Measurements from ENCODE around the gene SPTY2D1.

Gene SPTY2D1

GRCh38 chr11:18611196-18611595 is 22.9 kb downstream of the SPTY2D1 start:
- Histone ChIP-seq H3K9me3 (ENCODE audit: insufficient read depth, low read length) (no peaks in the 10 kb centered on the region), H3K4me3 (ENCODE audit: insufficient read depth, low read length, poor library complexity, severe bottlenecking) (no peak overlapping the region), H3K9me2 (replicated peaks; ENCODE audit: insufficient read depth, low read length) (no peaks in the 10 kb centered on the region), H3K27ac (ENCODE audit: low read depth, low read length) (no peak overlapping the region), H3K9ac (ENCODE audit: low read length) (no peak overlapping the region), H2AFZ (ENCODE audit: low read depth, low read length, severe bottlenecking) (no peak overlapping the region), H3K27me3 (ENCODE audit: low read length) (no peaks in the 10 kb centered on the region), H3K4me2 (ENCODE audit: low read depth, low read length, poor library complexity, severe bottlenecking) (no peak overlapping the region), H4K20me1 (ENCODE audit: low read depth, low read length) (no peaks in the 10 kb centered on the region), H3K36me3 (ENCODE audit: low read length) (peaks cover 22% of the 10 kb centered on the region; the same call in 1 of the 2 replicates), H3F3A (ENCODE audit: insufficient read depth) (no peaks in the 10 kb centered on the region), H3K79me2 (ENCODE audit: insufficient read depth, low read length) (no peaks in the 10 kb centered on the region)
- TF ChIP-seq CTCF (IDR thresholded peaks at IDR 0.05; ENCODE audit: insufficient read depth, low read length, poor library complexity, severe bottlenecking), result no peak
- no peak for TF ChIP-seq EZH2phosphoT487 (conservative IDR thresholded peaks at IDR 0.05; ENCODE audit: low read length)

DNA sequence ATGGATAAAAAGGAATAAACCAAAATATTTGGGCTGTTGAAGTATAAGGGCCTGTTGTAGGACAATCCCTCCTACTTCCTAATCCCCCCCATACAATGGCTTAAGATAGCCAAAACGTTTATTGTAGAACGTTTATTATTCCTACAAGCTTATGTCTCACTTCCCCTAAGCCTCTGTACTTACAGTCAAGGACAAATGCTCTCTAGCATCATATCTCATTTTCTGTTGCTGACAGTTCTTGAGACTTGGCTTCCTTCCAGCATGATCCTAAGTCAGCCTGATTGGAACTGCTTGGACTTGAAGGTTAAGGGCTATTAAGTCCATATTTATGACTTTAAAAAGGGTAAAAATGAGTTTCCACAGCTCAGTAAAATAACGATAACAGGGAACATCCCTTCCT is 25.8 kb downstream of the SPTY2D1 start:
- Histone ChIP-seq H3K27ac (ENCODE audit: low read depth, low read length) (no peak overlapping the region), H3K4me3 (ENCODE audit: insufficient read depth, low read length, poor library complexity, severe bottlenecking) (no peak overlapping the region), H3K27me3 (ENCODE audit: low read length) (no peaks in the 10 kb centered on the region), H3K9me3 (ENCODE audit: insufficient read depth, low read length) (no peaks in the 10 kb centered on the region), H3K79me2 (ENCODE audit: insufficient read depth, low read length) (no peaks in the 10 kb centered on the region), H3K4me2 (ENCODE audit: low read depth, low read length, poor library complexity, severe bottlenecking) (no peak overlapping the region), H2AFZ (ENCODE audit: low read depth, low read length, severe bottlenecking) (no peak overlapping the region), H3F3A (ENCODE audit: insufficient read depth) (no peaks in the 10 kb centered on the region), H4K20me1 (ENCODE audit: low read depth, low read length) (no peaks in the 10 kb centered on the region), H3K9ac (ENCODE audit: low read length) (no peak overlapping the region), H3K36me3 (ENCODE audit: low read length) (peaks cover 17% of the 10 kb centered on the region; the same call in 1 of the 2 replicates), H3K9me2 (replicated peaks; ENCODE audit: insufficient read depth, low read length) (no peaks in the 10 kb centered on the region)
- TF ChIP-seq CTCF (IDR thresholded peaks at IDR 0.05; ENCODE audit: insufficient read depth, low read length, poor library complexity, severe bottlenecking) (no peak), EZH2phosphoT487 (conservative IDR thresholded peaks at IDR 0.05; ENCODE audit: low read length) (no peak)

- H3K9me3 ChIP-seq (ENCODE audit: insufficient read depth, low read length), result no peaks in the 10 kb centered on the region
- H2AFZ ChIP-seq (ENCODE audit: low read depth, low read length, severe bottlenecking), result no peak overlapping the region
- H3K4me3 ChIP-seq (ENCODE audit: insufficient read depth, low read length, poor library complexity, severe bottlenecking), result no peak overlapping the region
- H3K36me3 ChIP-seq (ENCODE audit: low read length), result no peaks in the 10 kb centered on the region
- no peaks in the 10 kb centered on the region for H3F3A ChIP-seq (ENCODE audit: insufficient read depth)
- TF ChIP-seq EZH2phosphoT487 (conservative IDR thresholded peaks at IDR 0.05; ENCODE audit: low read length), result no peak
- no peak for TF ChIP-seq CTCF (IDR thresholded peaks at IDR 0.05; ENCODE audit: insufficient read depth, low read length, poor library complexity, severe bottlenecking)
- H3K9ac ChIP-seq (ENCODE audit: low read length), result no peak overlapping the region
- no peak overlapping the region for H3K4me2 ChIP-seq (ENCODE audit: low read depth, low read length, poor library complexity, severe bottlenecking)
- H4K20me1 ChIP-seq (ENCODE audit: low read depth, low read length), result no peaks in the 10 kb centered on the region
- H3K9me2 ChIP-seq (replicated peaks; ENCODE audit: insufficient read depth, low read length), result no peaks in the 10 kb centered on the region
- no peaks in the 10 kb centered on the region for H3K27me3 ChIP-seq (ENCODE audit: low read length)
- no peaks in the 10 kb centered on the region for H3K79me2 ChIP-seq (ENCODE audit: insufficient read depth, low read length)
- no peak overlapping the region for H3K27ac ChIP-seq (ENCODE audit: low read depth, low read length)
Measured at GRCh38 chr11:18600915-18601569, 33.1 kb downstream of the SPTY2D1 start.
